Transverse colon (tissue), 4 donors: ENCODE data around the gene HSD11B1L.

ENCODE experiments used
- CTCF ChIP-seq, 5 experiments: fragments of 200-600 bp in 3 of 5; fragments of 450-650 bp in 2 of 5; sonication (generic) in 3 of 5; IDR thresholded peaks; 1 replicate in 2 of 5; 2 replicates in 3 of 5; pipeline ENCODE4 v1.5.1; 2016 to 2017; ENCODE audit warnings: antibody characterized with exemption in 5 of 5, inconsistent platforms in 3 of 5, mild to moderate bottlenecking in 2 of 5, moderate library complexity in 1 of 5
- POLR2A ChIP-seq: fragments of 450-650 bp; IDR thresholded peaks from one replicate; pipeline ENCODE4 v1.6.1; 2016; ENCODE audit warnings: antibody characterized with exemption, mild to moderate bottlenecking, moderate library complexity
- POLR2AphosphoS5 ChIP-seq, 3 donors: sonication (generic); formaldehyde crosslinking; IDR thresholded peaks; one replicate each; pipeline ENCODE4 v1.6.1; 2016; ENCODE audit warnings: antibody characterized with exemption in 3 of 3

GRCh38 chr19:5672708-5673459 is 7.9 kb upstream of the HSD11B1L start:
- TF ChIP-seq CTCF (IDR thresholded peaks at IDR 0.05) (no peak), POLR2A (no peak), POLR2AphosphoS5 (IDR thresholded peaks at IDR 0.05) (no peak)
